ENCODE measurements around the gene STRIT1.

The STRIT1 gene

DNA sequence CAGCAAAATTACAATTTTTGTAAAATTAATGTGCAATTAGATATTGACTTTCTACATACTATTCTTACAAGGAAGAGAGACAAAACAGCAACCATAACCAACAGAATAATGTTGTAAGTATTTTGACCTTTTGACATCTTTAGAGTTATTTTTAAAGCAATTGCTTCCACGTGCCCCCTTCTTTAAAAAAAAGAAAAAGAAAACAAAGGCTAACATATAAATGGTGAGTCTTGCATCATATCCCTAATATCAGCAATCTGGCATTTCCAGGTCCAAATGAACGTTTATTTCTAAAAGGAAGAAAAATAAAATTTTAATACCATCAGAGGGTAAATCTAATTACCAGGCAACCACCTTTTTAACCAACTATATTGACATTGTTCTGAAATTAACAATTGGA, 19.3 kb upstream of the STRIT1 start:
- H3K4me1 ChIP-seq (ENCODE audit: control insufficient read depth, insufficient read depth, low read length): peaks cover 27% of the 10 kb centered on the region
- no peak overlapping the region for H3K9ac ChIP-seq (ENCODE audit: low read depth, low read length)
- H3K36me3 ChIP-seq (ENCODE audit: insufficient read depth, low read length): no peaks in the 10 kb centered on the region

DNA sequence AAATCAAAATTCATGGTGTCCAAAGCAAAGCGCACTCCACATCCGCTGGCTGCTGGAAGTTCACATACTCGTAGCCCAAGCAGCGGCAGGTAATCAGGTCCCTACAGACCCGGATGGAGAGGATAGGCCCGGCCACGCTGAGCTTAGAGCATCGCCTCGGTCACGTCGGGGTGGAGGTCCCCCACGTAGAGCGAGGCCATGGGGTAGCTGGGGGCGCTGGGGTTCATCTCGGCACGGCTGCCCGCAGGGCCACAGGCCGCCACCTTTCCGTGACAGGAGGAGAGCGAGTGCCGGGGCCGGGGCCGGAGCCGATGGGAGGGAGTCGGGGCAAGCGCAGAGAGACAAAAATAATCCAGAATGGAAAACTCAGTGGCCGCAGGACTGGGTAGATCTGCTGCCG, 16.1 kb upstream of the STRIT1 start:
- Histone ChIP-seq H3K9me3 (replicated peaks; ENCODE audit: low read length) (no peaks in the 10 kb centered on the region), H3K27me3 (ENCODE audit: control insufficient read depth, insufficient read depth, low read length) (no peaks in the 10 kb centered on the region), H3K4me1 (ENCODE audit: control insufficient read depth, insufficient read depth, low read length) (peaks cover 27% of the 10 kb centered on the region), H3K4me2 (ENCODE audit: low read length) (no peak overlapping the region), H3K9ac (ENCODE audit: low read depth, low read length) (no peak overlapping the region), H3K36me3 (ENCODE audit: insufficient read depth, low read length) (no peaks in the 10 kb centered on the region), H3K4me3 (ENCODE audit: low read length) (no peak overlapping the region)

More for the DNA sequence above, 19.3 kb upstream of the STRIT1 start:
- Histone ChIP-seq H3K27me3 (ENCODE audit: control insufficient read depth, insufficient read depth, low read length) (no peaks in the 10 kb centered on the region), H3K9me3 (replicated peaks; ENCODE audit: low read length) (no peaks in the 10 kb centered on the region), H3K4me3 (ENCODE audit: low read length) (no peak overlapping the region), H3K4me2 (ENCODE audit: low read length) (no peak overlapping the region)

DNA sequence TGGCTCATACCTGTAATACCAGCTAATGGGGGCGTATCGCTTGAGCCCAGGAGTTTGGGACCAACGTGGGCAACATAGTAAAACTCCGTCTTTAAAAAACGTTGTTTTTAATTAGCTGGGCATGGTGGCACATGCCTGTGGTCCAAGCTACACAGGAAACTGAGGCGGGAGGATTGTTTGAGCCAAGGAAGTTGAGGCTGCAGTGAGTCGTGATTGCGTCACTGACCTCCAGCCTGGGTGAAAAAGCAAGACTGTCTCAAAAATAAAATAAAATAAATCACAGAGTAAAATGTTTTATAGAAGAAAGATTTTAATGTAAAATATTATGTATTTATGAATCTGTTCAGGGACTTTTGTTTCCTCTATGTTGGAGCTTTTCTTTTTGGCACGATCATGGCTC, 15.3 kb upstream of the STRIT1 start:
- Histone ChIP-seq H3K4me2 (ENCODE audit: low read length) (peak overlapping the region; percentile 22), H3K27me3 (ENCODE audit: control insufficient read depth, insufficient read depth, low read length) (no peaks in the 10 kb centered on the region), H3K36me3 (ENCODE audit: insufficient read depth, low read length) (no peaks in the 10 kb centered on the region), H3K9me3 (replicated peaks; ENCODE audit: low read length) (no peaks in the 10 kb centered on the region), H3K4me1 (ENCODE audit: control insufficient read depth, insufficient read depth, low read length) (peaks cover 25% of the 10 kb centered on the region), H3K9ac (ENCODE audit: low read depth, low read length) (no peak overlapping the region), H3K4me3 (ENCODE audit: low read length) (no peak overlapping the region)

GRCh38 chr3:155307183-155307582, 13.7 kb upstream of the STRIT1 start:
- Histone ChIP-seq H3K9me3 (replicated peaks; ENCODE audit: low read length) (no peaks in the 10 kb centered on the region), H3K4me1 (ENCODE audit: control insufficient read depth, insufficient read depth, low read length) (peaks cover 16% of the 10 kb centered on the region), H3K4me3 (ENCODE audit: low read length) (no peak overlapping the region), H3K36me3 (ENCODE audit: insufficient read depth, low read length) (no peaks in the 10 kb centered on the region), H3K9ac (ENCODE audit: low read depth, low read length) (no peak overlapping the region), H3K27me3 (ENCODE audit: control insufficient read depth, insufficient read depth, low read length) (no peaks in the 10 kb centered on the region), H3K4me2 (ENCODE audit: low read length) (no peak overlapping the region)

- Histone ChIP-seq H3K36me3 (ENCODE audit: insufficient read depth, low read length) (no peaks in the 10 kb centered on the region), H3K4me1 (ENCODE audit: control insufficient read depth, insufficient read depth, low read length) (peaks cover 12% of the 10 kb centered on the region), H3K4me2 (ENCODE audit: low read length) (no peak overlapping the region), H3K4me3 (ENCODE audit: low read length) (no peak overlapping the region), H3K9me3 (replicated peaks; ENCODE audit: low read length) (no peaks in the 10 kb centered on the region), H3K9ac (ENCODE audit: low read depth, low read length) (no peak overlapping the region), H3K27me3 (ENCODE audit: control insufficient read depth, insufficient read depth, low read length) (no peaks in the 10 kb centered on the region)
Observed at GRCh38 chr3:155304394-155304793, 10.9 kb upstream of the STRIT1 start.

GRCh38 chr3:155303540-155304097, 10.1 kb upstream of the STRIT1 start:
- Histone ChIP-seq H3K4me1 (ENCODE audit: control insufficient read depth, insufficient read depth, low read length) (peaks cover 6% of the 10 kb centered on the region), H3K9ac (ENCODE audit: low read depth, low read length) (no peak overlapping the region), H3K4me3 (ENCODE audit: low read length) (no peak overlapping the region), H3K27me3 (ENCODE audit: control insufficient read depth, insufficient read depth, low read length) (no peaks in the 10 kb centered on the region), H3K4me2 (ENCODE audit: low read length) (no peak overlapping the region), H3K9me3 (replicated peaks; ENCODE audit: low read length) (no peaks in the 10 kb centered on the region), H3K36me3 (ENCODE audit: insufficient read depth, low read length) (no peaks in the 10 kb centered on the region)

DNA sequence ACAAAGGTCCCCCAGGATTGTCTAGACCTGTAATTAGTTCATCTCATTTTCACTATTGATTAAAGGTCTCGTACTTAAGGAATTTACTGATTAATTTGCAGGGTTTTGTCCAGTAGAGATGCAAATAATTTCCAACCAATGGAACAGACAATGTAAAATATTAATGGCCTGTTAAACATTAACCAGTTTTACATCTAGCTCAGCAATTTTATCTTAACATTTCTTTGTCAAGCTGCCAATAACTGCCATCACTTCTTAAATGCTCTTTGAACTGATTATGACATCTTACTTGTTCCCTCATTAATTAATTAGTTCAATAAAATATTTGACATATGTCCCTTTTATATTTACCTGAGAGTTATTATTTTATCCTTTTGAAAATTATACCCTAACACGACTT, 9.4 kb upstream of the STRIT1 start:
- Histone ChIP-seq H3K9ac (ENCODE audit: low read depth, low read length) (no peak overlapping the region), H3K9me3 (replicated peaks; ENCODE audit: low read length) (no peaks in the 10 kb centered on the region), H3K4me1 (ENCODE audit: control insufficient read depth, insufficient read depth, low read length) (peaks cover 5% of the 10 kb centered on the region), H3K27me3 (ENCODE audit: control insufficient read depth, insufficient read depth, low read length) (no peaks in the 10 kb centered on the region), H3K4me2 (ENCODE audit: low read length) (no peak overlapping the region), H3K4me3 (ENCODE audit: low read length) (no peak overlapping the region), H3K36me3 (ENCODE audit: insufficient read depth, low read length) (no peaks in the 10 kb centered on the region)

- no peak overlapping the region for H3K4me3 ChIP-seq (ENCODE audit: low read length)
- H3K9me3 ChIP-seq (replicated peaks; ENCODE audit: low read length): no peaks in the 10 kb centered on the region
- no peaks in the 10 kb centered on the region for H3K27me3 ChIP-seq (ENCODE audit: control insufficient read depth, insufficient read depth, low read length)
- no peaks in the 10 kb centered on the region for H3K36me3 ChIP-seq (ENCODE audit: insufficient read depth, low read length)
- H3K9ac ChIP-seq (ENCODE audit: low read depth, low read length): no peak overlapping the region
- H3K4me2 ChIP-seq (ENCODE audit: low read length): peak overlapping the region; percentile 9
- peaks cover 5% of the 10 kb centered on the region for H3K4me1 ChIP-seq (ENCODE audit: control insufficient read depth, insufficient read depth, low read length)
Observed at GRCh38 chr3:155302481-155302880, 9.0 kb upstream of the STRIT1 start.

- no peaks in the 10 kb centered on the region for H3K36me3 ChIP-seq (ENCODE audit: insufficient read depth, low read length)
- H3K9me3 ChIP-seq (replicated peaks; ENCODE audit: low read length): no peaks in the 10 kb centered on the region
- no peak overlapping the region for H3K4me3 ChIP-seq (ENCODE audit: low read length)
- H3K4me2 ChIP-seq (ENCODE audit: low read length): no peak overlapping the region
- H3K27me3 ChIP-seq (ENCODE audit: control insufficient read depth, insufficient read depth, low read length): no peaks in the 10 kb centered on the region
- H3K4me1 ChIP-seq (ENCODE audit: control insufficient read depth, insufficient read depth, low read length): no peaks in the 10 kb centered on the region
- no peak overlapping the region for H3K9ac ChIP-seq (ENCODE audit: low read depth, low read length)
Observed at GRCh38 chr3:155297100-155297499, 3.6 kb upstream of the STRIT1 start.

GRCh38 chr3:155296413-155296812, 2.9 kb upstream of the STRIT1 start:
- Histone ChIP-seq H3K9ac (ENCODE audit: low read depth, low read length) (no peak overlapping the region), H3K4me1 (ENCODE audit: control insufficient read depth, insufficient read depth, low read length) (no peaks in the 10 kb centered on the region), H3K36me3 (ENCODE audit: insufficient read depth, low read length) (no peaks in the 10 kb centered on the region), H3K4me2 (ENCODE audit: low read length) (no peak overlapping the region), H3K9me3 (replicated peaks; ENCODE audit: low read length) (no peaks in the 10 kb centered on the region), H3K27me3 (ENCODE audit: control insufficient read depth, insufficient read depth, low read length) (no peaks in the 10 kb centered on the region), H3K4me3 (ENCODE audit: low read length) (no peak overlapping the region)

DNA sequence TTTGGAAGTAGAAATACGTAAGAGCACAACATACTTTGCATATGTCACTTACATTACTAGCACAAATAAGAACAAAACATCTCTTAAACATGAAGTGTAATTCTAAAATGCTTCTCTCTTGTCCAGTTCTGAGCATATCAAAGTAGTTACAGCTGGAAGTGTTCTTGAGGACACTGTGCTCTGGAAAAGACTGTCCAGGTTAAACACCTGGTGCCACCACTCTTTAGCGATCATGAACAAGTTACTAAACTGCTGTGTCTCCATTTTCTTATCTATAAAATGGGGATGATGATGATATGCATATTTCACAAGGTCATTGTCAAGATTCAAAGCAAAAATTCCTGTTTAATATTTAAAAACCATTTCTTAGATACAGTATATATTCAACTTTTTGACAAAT, 790 bp downstream of the STRIT1 start:
- Histone ChIP-seq H3K4me3 (ENCODE audit: low read length) (no peak overlapping the region), H3K27me3 (ENCODE audit: control insufficient read depth, insufficient read depth, low read length) (no peaks in the 10 kb centered on the region), H3K36me3 (ENCODE audit: insufficient read depth, low read length) (no peaks in the 10 kb centered on the region), H3K9ac (ENCODE audit: low read depth, low read length) (no peak overlapping the region), H3K4me1 (ENCODE audit: control insufficient read depth, insufficient read depth, low read length) (no peaks in the 10 kb centered on the region), H3K9me3 (replicated peaks; ENCODE audit: low read length) (no peaks in the 10 kb centered on the region), H3K4me2 (ENCODE audit: low read length) (no peak overlapping the region)

DNA sequence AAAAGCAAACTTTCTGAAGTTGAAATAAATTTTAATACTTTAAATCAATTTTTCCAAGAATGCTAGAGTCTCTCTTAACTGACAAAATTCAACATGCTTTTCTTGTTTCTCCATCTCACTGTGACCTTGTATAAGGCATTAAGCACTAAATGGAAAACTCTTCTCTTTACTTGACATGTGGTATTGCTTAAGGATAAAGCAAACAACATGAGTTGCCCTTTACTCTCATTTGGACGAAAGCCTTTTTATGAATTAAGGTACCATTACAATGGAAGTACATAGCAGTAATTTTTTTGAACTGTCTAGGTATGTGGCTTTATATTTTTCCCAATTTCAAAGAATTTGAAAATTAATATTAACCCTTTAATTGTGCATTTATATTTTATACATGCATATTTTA, 1.4 kb downstream of the STRIT1 start:
- no peak overlapping the region for H3K9ac ChIP-seq (ENCODE audit: low read depth, low read length)
- H3K9me3 ChIP-seq (replicated peaks; ENCODE audit: low read length): no peaks in the 10 kb centered on the region
- no peak overlapping the region for H3K4me2 ChIP-seq (ENCODE audit: low read length)
- H3K4me1 ChIP-seq (ENCODE audit: control insufficient read depth, insufficient read depth, low read length): no peaks in the 10 kb centered on the region
- H3K4me3 ChIP-seq (ENCODE audit: low read length): no peak overlapping the region
- H3K27me3 ChIP-seq (ENCODE audit: control insufficient read depth, insufficient read depth, low read length): no peaks in the 10 kb centered on the region
- H3K36me3 ChIP-seq (ENCODE audit: insufficient read depth, low read length): no peaks in the 10 kb centered on the region

Data from skeletal muscle satellite cell (primary cell).